ENCODE measurements around the gene SCGB1C2.
A peak's percentile ranks its signal among the peaks of the same experiment; 100 is the strongest.
"Not testable (repeated sequence)": the region's sequence is repeated elsewhere in the genome, so short reads cannot be mapped to it uniquely, and the experiment has no call there.

Gene SCGB1C2

GRCh38 chr17:137166-137807, at the start of gene SCGB1C2:
TSS of gene SCGB1C2 (plus strand) at chr17:137569. CDS start at chr17:137591, 22 bp downstream.
- peak in 1 of 42 donors; percentile 10 for DNase-seq
- intact Hi-C loops (cut with DNase I), result not testable (repeated sequence)

DNA sequence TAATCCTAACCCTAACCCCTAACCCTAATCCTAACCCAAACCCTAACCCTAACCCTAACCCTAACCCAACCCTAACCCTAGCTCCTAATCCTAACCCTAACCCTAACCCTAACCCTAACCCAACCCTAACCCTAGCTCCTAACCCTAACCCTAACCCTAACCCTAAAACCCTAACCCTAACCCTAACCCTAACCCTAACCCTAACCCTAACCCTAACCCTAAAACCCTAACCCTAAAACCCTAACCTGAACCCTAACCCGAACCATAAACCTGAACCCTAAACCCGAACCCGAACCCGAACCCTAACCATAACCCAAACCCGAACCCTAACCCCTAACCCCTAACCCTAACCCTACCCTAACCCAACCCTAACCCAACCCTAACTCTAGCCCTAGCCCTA, 24.3 kb upstream of the SCGB1C2 start:
- intact Hi-C loops (cut with DNase I); DNase-seq: not testable (repeated sequence)

DNA sequence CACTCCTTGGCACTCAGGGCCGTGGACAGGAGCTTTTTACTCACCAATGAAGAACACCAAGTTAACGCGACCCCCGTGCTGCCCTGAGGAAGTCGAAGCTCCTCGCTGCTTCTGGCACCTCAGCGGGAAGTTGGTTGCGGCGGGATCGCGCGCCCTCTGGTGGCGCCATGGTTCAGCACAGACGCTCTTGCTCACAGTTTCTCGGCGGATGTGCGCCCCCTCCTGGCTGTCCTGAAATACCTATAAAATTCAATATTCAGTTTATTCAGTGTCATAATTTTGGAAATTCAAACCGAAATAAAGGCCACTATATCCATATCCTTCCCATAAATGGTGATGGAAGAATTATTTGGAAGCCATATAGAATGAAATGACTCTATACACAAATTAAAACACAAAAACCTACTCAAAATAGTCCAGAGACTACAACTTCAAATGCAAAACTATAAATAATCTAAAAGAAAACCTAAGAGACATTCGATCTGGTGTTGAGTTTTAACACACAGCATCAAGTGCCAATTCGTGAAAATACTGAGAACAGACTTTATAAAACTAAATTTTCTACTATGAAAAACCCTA, 18.9 kb upstream of the SCGB1C2 start:
- peak in 21 of 42 donors; percentile 16 to 91 (median 67) for DNase-seq
- intact Hi-C loops (cut with DNase I), result not testable (repeated sequence)

GRCh38 chr17:133932-134331, 3.4 kb upstream of the SCGB1C2 start:
- DNase-seq, result peak in 8 of 42 donors; percentile 2 to 40 (median 23)
- intact Hi-C loops (cut with DNase I), result not testable (repeated sequence)

GRCh38 chr17:134332-134785, 3.0 kb upstream of the SCGB1C2 start:
- DNase-seq, result peak in 3 of 42 donors; percentile 7 to 36 (median 26)
- intact Hi-C loops (cut with DNase I), result not testable (repeated sequence)

DNA sequence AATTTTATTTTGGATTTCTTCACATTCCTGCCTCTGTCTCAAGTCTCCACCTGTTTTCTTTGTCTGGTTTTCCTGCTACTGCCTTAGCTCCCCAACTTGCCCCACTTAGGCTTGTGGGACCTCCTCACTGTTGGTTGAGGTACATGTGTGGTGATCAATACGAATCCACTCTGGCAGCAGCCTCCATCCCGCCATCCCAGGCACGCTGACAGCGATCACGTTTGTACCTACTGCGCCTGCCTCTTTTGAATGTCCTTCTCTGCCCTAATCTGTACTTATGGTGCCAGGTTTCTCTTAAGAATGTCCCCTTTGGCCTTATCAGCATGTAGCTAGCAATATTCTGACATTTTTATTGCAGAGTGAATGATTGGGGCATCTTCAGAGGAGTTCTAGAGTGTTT, 2.3 kb upstream of the SCGB1C2 start:
- intact Hi-C loops (cut with DNase I), result not testable (repeated sequence)
- peak in 2 of 42 donors; percentile 3 to 16 for DNase-seq

GRCh38 chr17:135895-136294, 1.5 kb upstream of the SCGB1C2 start:
- intact Hi-C loops (cut with DNase I); DNase-seq: not testable (repeated sequence)

- intact Hi-C loops (cut with DNase I), result not testable (repeated sequence)
- DNase-seq, result peak in 40 of 42 donors; percentile 32 to 90 (median 73)
Measured at GRCh38 chr17:136531-136930, 838 bp upstream of the SCGB1C2 start.

GRCh38 chr17:139401-140205, 2.2 kb downstream of the SCGB1C2 start:
- intact Hi-C loops (cut with DNase I), result not testable (repeated sequence)
- DNase-seq, result peak in 9 of 42 donors; percentile 3 to 32 (median 7)

DNA sequence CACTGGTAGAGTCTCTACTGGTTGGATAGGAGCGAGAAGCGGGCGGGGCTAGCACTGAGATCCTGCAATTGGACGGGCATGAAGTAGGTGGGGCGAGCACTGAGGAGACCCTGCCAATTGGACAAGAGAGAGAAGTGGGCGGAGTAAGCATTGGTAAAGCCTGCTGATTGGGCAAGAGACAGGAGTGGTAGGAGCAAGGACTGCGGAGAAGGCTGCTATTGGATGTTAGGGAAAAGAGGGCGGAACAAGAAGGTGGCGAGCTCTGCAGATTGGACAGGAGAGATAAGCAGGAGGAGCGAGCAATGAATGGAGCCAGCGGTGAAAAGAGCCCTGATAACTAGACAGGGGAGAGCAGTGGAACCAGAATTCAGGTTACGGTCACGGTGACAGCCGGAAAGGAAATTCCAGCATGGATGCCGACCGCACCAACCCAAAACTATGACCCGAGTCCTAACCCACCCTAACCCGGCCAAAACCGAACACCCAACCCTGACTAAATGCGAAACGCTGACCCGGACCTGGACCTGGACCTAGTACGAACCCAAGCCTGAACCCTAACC, 4.8 kb downstream of the SCGB1C2 start:
- DNase-seq, result peak in 18 of 42 donors; percentile 1 to 37 (median 14)
- intact Hi-C loops (cut with DNase I), result no loop called here

DNA sequence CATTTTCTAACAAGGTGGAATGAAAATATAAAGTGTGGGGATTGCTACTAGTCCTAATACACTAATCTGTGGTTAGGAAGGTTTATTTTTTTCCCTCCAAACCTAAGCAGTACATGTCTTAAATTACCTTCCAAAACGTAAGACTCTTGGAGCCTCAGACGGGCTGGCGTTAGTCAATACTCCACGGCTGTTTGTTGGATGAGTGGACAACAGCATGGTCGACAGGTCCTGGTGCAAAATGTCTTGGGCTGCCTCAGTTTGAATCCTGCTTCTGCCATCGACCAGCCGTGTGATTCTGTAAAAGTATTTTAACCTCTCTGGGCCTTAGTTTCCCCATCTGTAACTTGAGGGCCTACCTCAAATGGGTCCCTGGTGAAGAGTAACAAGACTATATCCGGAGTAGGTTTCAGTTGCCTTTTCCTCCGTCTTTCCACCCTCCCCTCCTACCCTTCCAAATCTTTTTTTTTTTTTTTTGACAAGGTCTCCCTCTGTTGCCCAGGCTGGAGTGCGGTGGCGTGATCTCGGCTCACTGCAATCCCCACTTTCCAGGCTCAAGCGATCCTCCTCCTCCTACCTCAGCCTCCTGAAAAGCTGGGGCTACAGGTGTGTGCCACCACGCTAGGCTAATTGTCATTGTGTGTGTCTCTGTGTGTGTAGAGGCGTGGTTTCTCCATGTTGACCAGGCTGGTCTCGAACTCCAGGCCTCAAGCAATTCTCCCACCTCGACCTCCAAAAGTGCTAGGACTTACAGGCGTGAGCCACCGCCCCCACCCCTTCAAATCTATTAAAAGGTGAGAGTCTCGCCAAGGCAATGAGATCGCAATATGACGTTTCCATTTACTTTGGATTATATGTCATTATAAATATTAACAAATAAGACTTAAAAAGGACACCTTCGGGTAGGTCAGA, 5.8 kb downstream of the SCGB1C2 start:
- DNase-seq, result peak in 17 of 42 donors; percentile 1 to 40 (median 11)
- intact Hi-C loops (cut with DNase I), result no loop called here

DNA sequence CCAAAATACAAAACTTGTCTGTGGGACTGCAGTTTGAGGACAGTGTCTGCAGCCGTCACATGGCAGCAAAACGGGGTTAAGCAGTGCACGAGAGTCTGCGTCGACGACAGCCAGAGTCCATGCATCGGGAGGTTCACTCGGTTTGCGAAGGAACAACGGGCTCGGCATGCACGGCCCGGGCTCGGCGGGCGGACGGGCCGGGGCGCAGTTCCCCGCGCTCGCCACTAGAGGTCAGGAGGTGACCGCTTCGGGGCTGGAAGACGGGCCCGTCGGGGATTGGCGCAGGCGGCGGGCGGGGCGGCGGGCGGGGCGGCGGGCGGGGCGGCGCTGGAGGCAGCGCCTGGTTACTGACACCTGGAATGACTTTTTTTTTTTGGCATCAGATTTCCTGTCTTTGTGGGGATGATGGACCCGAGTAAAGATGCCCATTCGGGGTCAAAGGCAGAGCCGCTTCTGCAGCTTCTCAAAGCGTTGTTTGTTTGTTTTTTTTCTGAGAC, 6.5 kb downstream of the SCGB1C2 start:
- intact Hi-C loops (cut with DNase I), result no loop called here
- DNase-seq, result peak; percentile 48 to 93 (median 86)

DNA sequence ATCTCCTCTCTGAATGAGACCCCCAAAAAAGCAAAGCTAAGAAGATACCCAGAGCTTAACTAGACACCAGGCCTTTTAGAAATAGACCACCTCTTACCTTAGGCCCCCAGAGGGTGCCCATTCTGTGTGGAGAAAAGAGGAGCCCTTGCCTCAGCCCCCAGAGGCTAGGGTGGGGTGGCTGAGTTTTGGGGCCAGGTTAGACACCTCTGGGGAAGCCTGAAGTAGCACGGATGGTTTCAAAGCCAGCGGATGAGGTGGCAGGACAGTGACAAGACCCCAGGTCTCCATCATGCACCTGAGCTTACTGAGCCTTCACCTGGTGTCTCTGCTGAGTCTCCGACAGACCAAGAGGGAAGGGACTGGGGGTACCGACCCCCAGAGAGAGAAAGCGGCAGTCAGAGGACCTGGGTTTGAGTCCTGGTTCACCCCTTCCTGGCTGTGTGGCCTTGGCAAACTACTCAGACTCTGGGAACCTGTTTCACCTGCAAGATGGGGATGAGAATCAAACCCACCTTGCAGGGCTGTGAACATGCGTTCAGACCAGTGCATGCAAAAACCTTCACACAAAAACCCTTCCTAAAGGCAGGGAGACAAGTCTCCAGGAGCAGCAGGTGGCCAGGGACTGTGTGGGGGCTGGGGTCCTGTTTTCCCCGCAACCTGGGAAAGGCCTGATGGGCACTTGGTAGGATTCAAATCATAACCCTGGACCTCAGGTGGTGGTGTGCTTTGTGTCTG, 7.7 kb downstream of the SCGB1C2 start:
- peak in 20 of 42 donors; percentile 1 to 36 (median 7) for DNase-seq
- intact Hi-C loops (cut with DNase I), result loop anchor here (5.0 kb wide), 1 partner anchor 242 kb away; no protein-coding TSS in a partner anchor

GRCh38 chr17:145671-146541, 8.5 kb downstream of the SCGB1C2 start:
- DNase-seq, result peak in 23 of 42 donors; percentile 2 to 46 (median 17)
- intact Hi-C loops (cut with DNase I), result loop anchor here (5.0 kb wide), 1 partner anchor 241 kb away; no protein-coding TSS in a partner anchor

DNA sequence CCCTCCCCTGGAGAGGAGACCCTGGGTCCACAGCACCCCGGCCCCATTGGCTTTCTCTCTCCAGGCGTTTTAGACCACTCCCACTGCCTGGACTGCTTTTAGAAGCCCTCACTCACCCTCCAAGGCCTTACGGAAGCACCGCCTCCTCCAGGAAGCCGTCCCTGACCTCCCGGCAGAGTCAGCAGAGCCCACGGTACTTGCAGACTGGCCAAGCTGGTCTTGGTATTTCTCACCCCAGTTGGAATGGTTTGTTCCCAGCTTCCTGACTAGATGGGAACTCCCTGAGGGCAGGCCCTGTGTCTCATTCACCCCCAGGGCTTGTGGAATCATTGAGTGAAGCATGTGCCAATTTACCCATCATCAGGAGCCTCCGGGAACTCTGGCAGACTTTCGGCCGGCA, 9.2 kb downstream of the SCGB1C2 start:
- intact Hi-C loops (cut with DNase I), result loop anchor here (5.0 kb wide), 1 partner anchor 241 kb away; no protein-coding TSS in a partner anchor
- peak in 8 of 42 donors; percentile 4 to 30 (median 5) for DNase-seq

Data from head of caudate nucleus (tissue), 42 donors.